ENCODE results near the gene F2RL1. TPM values are rescaled to one million over a fixed set of nuclear protein-coding genes. Genes with fewer than 3 reads are reported as not detected.

The F2RL1 gene
- total RNA-seq, 1 donor from 2014 or later: 2.0 TPM

DNA sequence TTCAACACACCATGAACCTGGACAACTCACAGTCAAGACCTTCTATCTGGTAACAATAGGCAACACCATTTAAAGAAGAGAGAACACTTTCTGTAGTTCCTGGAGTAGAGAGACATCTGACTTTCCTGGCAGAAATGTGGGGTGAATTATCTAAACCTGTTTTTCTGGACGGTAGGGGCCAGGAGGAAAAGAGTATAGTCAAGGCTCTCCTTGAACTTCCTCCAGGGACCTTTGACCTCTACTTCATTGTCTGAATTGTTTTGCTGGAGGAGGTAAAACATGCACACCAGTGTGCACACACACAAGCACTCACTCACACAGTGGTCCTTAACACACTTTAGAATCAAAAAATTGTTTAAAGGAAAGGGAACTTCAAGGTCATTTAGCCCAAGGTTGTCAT, 44.2 kb downstream of the F2RL1 start:
- intact Hi-C loops (cut with micrococcal nuclease): no loop called here
- Histone ChIP-seq H3K27ac (replicated peaks) (no peak overlapping the region), H3K36me3 (no peaks in the 10 kb centered on the region), H3K27me3 (ENCODE audit: low read depth) (no peaks in the 10 kb centered on the region), H3K9me3 (replicated peaks) (no peaks in the 10 kb centered on the region), H3K4me1 (peaks cover 3% of the 10 kb centered on the region), H3K4me3 (no peak overlapping the region)
- no peak for TF ChIP-seq CTCF (IDR thresholded peaks at IDR 0.05; ENCODE audit: borderline replicate concordance)
- no peak for DNase-seq

DNA sequence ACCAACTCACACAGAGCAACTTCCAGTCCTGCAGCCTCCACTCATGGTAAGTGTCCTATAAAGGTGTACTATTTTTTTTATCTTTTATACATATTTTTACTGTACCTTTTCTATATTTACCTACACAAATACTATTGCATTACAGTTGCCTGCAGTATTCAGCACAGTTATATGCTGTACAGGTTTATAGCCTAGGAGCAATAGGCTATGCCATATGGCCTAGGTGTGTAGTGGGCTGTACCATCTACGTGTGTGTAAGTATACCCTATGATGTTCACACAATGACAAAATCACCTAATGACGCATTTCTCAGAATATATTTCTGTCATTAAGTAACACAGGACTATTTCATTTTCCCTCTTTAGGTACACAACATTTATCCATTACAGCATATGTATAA, 47.7 kb downstream of the F2RL1 start:
- no peaks in the 10 kb centered on the region for H3K27me3 ChIP-seq (ENCODE audit: low read depth)
- H3K36me3 ChIP-seq: no peaks in the 10 kb centered on the region
- H3K9me3 ChIP-seq (replicated peaks): no peaks in the 10 kb centered on the region
- peaks cover 7% of the 10 kb centered on the region for H3K4me1 ChIP-seq
- no peak overlapping the region for H3K4me3 ChIP-seq
- intact Hi-C loops (cut with micrococcal nuclease): loop anchor here (5.0 kb wide), 1 partner anchor 151 kb away; no protein-coding TSS in a partner anchor
- TF ChIP-seq CTCF (IDR thresholded peaks at IDR 0.05; ENCODE audit: borderline replicate concordance): no peak
- H3K27ac ChIP-seq (replicated peaks): no peak overlapping the region
- no peak for DNase-seq

- no peaks in the 10 kb centered on the region for H3K36me3 ChIP-seq
- no peak for TF ChIP-seq CTCF (IDR thresholded peaks at IDR 0.05; ENCODE audit: borderline replicate concordance)
- H3K9me3 ChIP-seq (replicated peaks): no peaks in the 10 kb centered on the region
- intact Hi-C loops (cut with micrococcal nuclease): loop anchor here (5.0 kb wide), 1 partner anchor 150 kb away; no protein-coding TSS in a partner anchor
- H3K4me1 ChIP-seq: peaks cover 7% of the 10 kb centered on the region
- no peak for DNase-seq
- no peak overlapping the region for H3K27ac ChIP-seq (replicated peaks)
- no peak overlapping the region for H3K4me3 ChIP-seq
- no peaks in the 10 kb centered on the region for H3K27me3 ChIP-seq (ENCODE audit: low read depth)
Measured at GRCh38 chr5:76867038-76867437, 48.2 kb downstream of the F2RL1 start.

- Histone ChIP-seq H3K4me3 (no peak overlapping the region), H3K4me1 (peaks cover 7% of the 10 kb centered on the region), H3K36me3 (no peaks in the 10 kb centered on the region), H3K27me3 (ENCODE audit: low read depth) (no peaks in the 10 kb centered on the region), H3K27ac (replicated peaks) (peak overlapping the region; percentile 26), H3K9me3 (replicated peaks) (no peaks in the 10 kb centered on the region)
- DNase-seq: peak; percentile 58
- TF ChIP-seq CTCF (IDR thresholded peaks at IDR 0.05; ENCODE audit: borderline replicate concordance): peak; percentile 88
- intact Hi-C loops (cut with micrococcal nuclease): loop anchor here (5.0 kb wide), 1 partner anchor 149 kb away; no protein-coding TSS in a partner anchor
Measured at GRCh38 chr5:76867827-76868693, 49.2 kb downstream of the F2RL1 start.

GRCh38 chr5:76870046-76870445, 51.2 kb downstream of the F2RL1 start:
- no peaks in the 10 kb centered on the region for H3K9me3 ChIP-seq (replicated peaks)
- no peak overlapping the region for H3K4me3 ChIP-seq
- TF ChIP-seq CTCF (IDR thresholded peaks at IDR 0.05; ENCODE audit: borderline replicate concordance): no peak
- H3K27ac ChIP-seq (replicated peaks): no peak overlapping the region
- H3K27me3 ChIP-seq (ENCODE audit: low read depth): no peaks in the 10 kb centered on the region
- peaks cover 7% of the 10 kb centered on the region for H3K4me1 ChIP-seq
- no peak for DNase-seq
- no peaks in the 10 kb centered on the region for H3K36me3 ChIP-seq
- intact Hi-C loops (cut with micrococcal nuclease): no loop called here
